H1 (cell line): ENCODE results near the gene TCERG1L. TPM values are rescaled to one million over a fixed set of nuclear protein-coding genes. Genes with fewer than 3 reads are reported as not detected.

ENCODE experiments used
- CTCF ChIA-PET: fragments of 300-600 bp; sonication (Branson Sonifier 250); formaldehyde crosslinking; loops from one replicate; lab custom pipeline; 2021; ENCODE audit not compliant: partially characterized antibody; lab: Charles Lee
- POLR2A ChIA-PET: fragments of 300-600 bp; sonication (Branson Sonifier 250); formaldehyde crosslinking; loops from one replicate; lab custom pipeline; 2021; ENCODE audit warnings: inconsistent platforms; ENCODE audit not compliant: partially characterized antibody; lab: Charles Lee
- DNase-seq, 2 experiments: peaks; one replicate each; pipeline versions ENCODE4 v3.0.0 to v3.0.0-alpha.2; 2010 to 2022; ENCODE audit warnings: low spot score in 2 of 2, low read depth in 1 of 2, mixed read lengths in 1 of 2
- FAIRE-seq: peaks from 2 replicates; lab custom pipeline; 2011; peaks lifted over from hg19 to GRCh38; lab: Jason Lieb, UNC
- H2AFZ ChIP-seq: 2 replicates; pipeline ENCODE4 v1.8.1; 2012; ENCODE audit warnings: low read length, inconsistent platforms
- H2AK5ac ChIP-seq: 2 replicates; pipeline ENCODE4 v1.6.1; 2013; ENCODE audit warnings: low read depth, low read length
- H2BK120ac ChIP-seq: replicated peaks from 2 replicates; pipeline ENCODE3; 2013; ENCODE audit warnings: low read depth, low read length, inconsistent platforms
- H2BK12ac ChIP-seq: 2 replicates; pipeline ENCODE4 v1.6.1; 2013; ENCODE audit warnings: low read depth, low read length
- H2BK15ac ChIP-seq: 2 replicates; pipeline ENCODE4 v1.6.1; 2013; ENCODE audit warnings: low read length
- H2BK20ac ChIP-seq: 2 replicates; pipeline ENCODE4 v1.6.1; 2013; ENCODE audit warnings: low read length
- H2BK5ac ChIP-seq: 2 replicates; pipeline ENCODE4 v1.6.1; 2013; ENCODE audit warnings: low read depth, low read length
- H3K14ac ChIP-seq: 2 replicates; pipeline ENCODE4 v1.6.1; 2013; ENCODE audit warnings: inconsistent platforms; ENCODE audit not compliant: insufficient read length
- H3K18ac ChIP-seq: 2 replicates; pipeline ENCODE4 v1.6.1; 2013; ENCODE audit warnings: low read length; ENCODE audit errors: extremely low read depth
- H3K23ac ChIP-seq: 2 replicates; pipeline ENCODE4 v1.6.1; 2013; ENCODE audit warnings: inconsistent platforms; ENCODE audit not compliant: insufficient read length
- H3K23me2 ChIP-seq: 2 replicates; pipeline ENCODE4 v1.6.1; 2013; ENCODE audit warnings: low read depth, low read length
- H3K27ac ChIP-seq: 2 replicates; pipeline ENCODE4 v1.6.1; 2011; ENCODE audit warnings: low read depth, low read length, inconsistent platforms
- H3K27me3 ChIP-seq, 4 experiments: replicated peaks in 1 of 4; 1 replicate in 1 of 4; 2 replicates in 3 of 4; pipeline versions ENCODE4 v1.6.1 to v1.8.1; 2011 to 2013; ENCODE audit warnings: low read length in 3 of 4, mild to moderate bottlenecking in 3 of 4, inconsistent platforms in 2 of 4, mixed read lengths in 2 of 4, moderate library complexity in 1 of 4; ENCODE audit not compliant: control insufficient read depth in 3 of 4, insufficient read depth in 3 of 4; ENCODE audit errors: extremely low read depth in 1 of 4
- H3K36me3 ChIP-seq, 4 experiments: 2 replicates each; pipeline versions ENCODE4 v1.6.1 to v1.8.1; 2011 to 2013; ENCODE audit warnings: mild to moderate bottlenecking in 4 of 4, low read length in 3 of 4, moderate library complexity in 2 of 4, control low read depth in 1 of 4, inconsistent platforms in 1 of 4; ENCODE audit not compliant: insufficient read depth in 4 of 4, control insufficient read depth in 2 of 4
- H3K4ac ChIP-seq: replicated peaks from 2 replicates; pipeline ENCODE3; 2013; ENCODE audit warnings: low read length, low read depth, mixed read lengths, inconsistent platforms; ENCODE audit not compliant: insufficient read length
- H3K4me1 ChIP-seq, 4 experiments: replicated peaks in 1 of 4; 1 replicate in 1 of 4; 2 replicates in 3 of 4; pipeline versions ENCODE4 v1.6.1 to v1.8.1; 2011 to 2013; ENCODE audit warnings: low read length in 3 of 4, inconsistent platforms in 2 of 4, mixed read lengths in 1 of 4; ENCODE audit not compliant: insufficient read depth in 4 of 4, control insufficient read depth in 3 of 4
- H3K4me2 ChIP-seq, 2 experiments: 2 replicates each; pipeline versions ENCODE4 v1.6.1 to v1.8.1; 2011 to 2013; ENCODE audit warnings: low read depth in 2 of 2, low read length in 2 of 2, control low read depth in 1 of 2, inconsistent platforms in 1 of 2, mild to moderate bottlenecking in 1 of 2; ENCODE audit not compliant: insufficient read depth in 1 of 2
- H3K4me3 ChIP-seq, 4 experiments: fragments of 200-600, 300-600 bp in 1 of 4; sonication (generic), shearing (Covaris generic), sonication (Bioruptor Twin) in 1 of 4; 2 replicates each; pipeline versions ENCODE4 v1.5.1 to v1.8.1; 2011 to 2016; ENCODE audit warnings: low read length in 4 of 4, low read depth in 3 of 4, control low read depth in 2 of 4, inconsistent platforms in 2 of 4, mild to moderate bottlenecking in 2 of 4, mixed read lengths in 1 of 4, moderate library complexity in 1 of 4; ENCODE audit not compliant: insufficient read depth in 2 of 4; ENCODE audit errors: extremely low read depth in 1 of 4
- H3K56ac ChIP-seq: replicated peaks from 2 replicates; pipeline ENCODE3; 2013; ENCODE audit warnings: low read depth, mild to moderate bottlenecking, mixed read lengths, low read length, inconsistent platforms; ENCODE audit not compliant: insufficient read length
- H3K79me1 ChIP-seq: 2 replicates; pipeline ENCODE4 v1.6.1; 2013; ENCODE audit warnings: low read depth, low read length, control low read depth
- H3K79me2 ChIP-seq, 2 experiments: 2 replicates each; pipeline versions ENCODE4 v1.6.1 to v1.8.1; 2012 to 2013; ENCODE audit warnings: low read length in 2 of 2, mild to moderate bottlenecking in 2 of 2, inconsistent platforms in 1 of 2; ENCODE audit not compliant: insufficient read depth in 2 of 2, control insufficient read depth in 1 of 2
- H3K9ac ChIP-seq, 4 experiments: replicated peaks in 1 of 4; 1 replicate in 1 of 4; 2 replicates in 3 of 4; pipeline versions ENCODE4 v1.6.1 to v1.8.1; 2011 to 2013; ENCODE audit warnings: low read depth in 3 of 4, low read length in 3 of 4, control low read depth in 2 of 4, mild to moderate bottlenecking in 2 of 4, moderate library complexity in 2 of 4, inconsistent platforms in 1 of 4; ENCODE audit errors: extremely low read depth in 1 of 4
- H3K9me3 ChIP-seq, 2 experiments: 2 replicates each; pipeline versions ENCODE4 v1.6.1 to v1.8.1; 2012 to 2013; ENCODE audit warnings: mild to moderate bottlenecking in 2 of 2, moderate library complexity in 2 of 2, control low read depth in 1 of 2, inconsistent platforms in 1 of 2, low read depth in 1 of 2, low read length in 1 of 2, mixed read lengths in 1 of 2; ENCODE audit not compliant: insufficient read depth in 2 of 2
- H4K20me1 ChIP-seq, 2 experiments: replicated peaks in 1 of 2; 2 replicates each; pipeline versions ENCODE3 to v1.8.1; 2011 to 2013; ENCODE audit warnings: inconsistent platforms in 2 of 2, low read length in 2 of 2, mild to moderate bottlenecking in 1 of 2; ENCODE audit not compliant: insufficient read depth in 2 of 2, control insufficient read depth in 1 of 2
- H4K5ac ChIP-seq: 2 replicates; pipeline ENCODE4 v1.6.1; 2013; ENCODE audit warnings: low read length, low read depth, mixed read lengths, inconsistent platforms; ENCODE audit not compliant: insufficient read length
- H4K8ac ChIP-seq: 2 replicates; pipeline ENCODE4 v1.8.0; 2013; ENCODE audit warnings: mild to moderate bottlenecking, moderate library complexity, low read length, inconsistent platforms; ENCODE audit not compliant: insufficient read depth; ENCODE audit errors: extremely low read depth
- H4K91ac ChIP-seq: replicated peaks from 2 replicates; pipeline ENCODE3; 2013; ENCODE audit warnings: low read length, mixed read lengths, inconsistent platforms; ENCODE audit not compliant: insufficient read length
- ATF3 ChIP-seq: IDR thresholded peaks from 2 replicates; pipeline ENCODE4 v1.6.1; 2011; ENCODE audit warnings: low read depth, mild to moderate bottlenecking, low read length; ENCODE audit not compliant: insufficient read depth
- BACH1 ChIP-seq: IDR thresholded peaks from 2 replicates; pipeline ENCODE4 v1.6.1; 2012; ENCODE audit warnings: low read length, improper control_type of control experiment
- CREB1 ChIP-seq: IDR thresholded peaks from 2 replicates; pipeline ENCODE4 v1.6.1; 2012; ENCODE audit warnings: inconsistent platforms
- CTCF ChIP-seq, 3 experiments: IDR thresholded peaks; 1 replicate in 2 of 3; 2 replicates in 1 of 3; pipeline versions ENCODE4 v1.5.1 to v1.6.1; 2011; ENCODE audit warnings: low read length in 3 of 3, mild to moderate bottlenecking in 3 of 3, inconsistent platforms in 2 of 3, low read depth in 1 of 3, moderate library complexity in 1 of 3; ENCODE audit not compliant: insufficient read depth in 1 of 3; ENCODE audit errors: control extremely low read depth in 1 of 3
- E2F6 ChIP-seq: IDR thresholded peaks from 2 replicates; pipeline ENCODE4 v1.6.1; 2012; ENCODE audit warnings: inconsistent platforms
- EZH2 ChIP-seq: fragments of 200-600 bp; sonication (generic); IDR thresholded peaks from 2 replicates; pipeline ENCODE4 v1.7.1; 2012; ENCODE audit warnings: low read depth, mild to moderate bottlenecking, moderate library complexity, low read length, inconsistent platforms; ENCODE audit not compliant: severe bottlenecking
- HDAC6 ChIP-seq: IDR thresholded peaks from one replicate; pipeline ENCODE4 v1.7.1; 2012; ENCODE audit warnings: low read depth, mild to moderate bottlenecking, inconsistent platforms, low read length, moderate library complexity
- KDM1A ChIP-seq: fragments of 200-600, 300-600 bp; sonication (generic); IDR thresholded peaks from 2 replicates; pipeline ENCODE4 v1.7.1; 2016; ENCODE audit warnings: mild to moderate bottlenecking, low read length, borderline replicate concordance
- MAFK ChIP-seq: IDR thresholded peaks from 2 replicates; pipeline ENCODE4 v1.6.1; 2012; ENCODE audit warnings: low read depth, mild to moderate bottlenecking, improper control_type of control experiment, low read length
- POLR2AphosphoS5 ChIP-seq: IDR thresholded peaks from 2 replicates; pipeline ENCODE4 v1.6.1; 2011; ENCODE audit warnings: low read depth, low read length
- TBP ChIP-seq: IDR thresholded peaks from 2 replicates; pipeline ENCODE4 v1.6.1; 2011; ENCODE audit warnings: low read depth, low read length, improper control_type of control experiment
- WGBS, 2 experiments: shearing (Covaris generic) in 1 of 2; methylation state at CpG; one replicate each; pipeline versions ENCODE4 v1.1.6 to v1.1.7; 2013 to 2015; ENCODE audit warnings: low lambda C conversion rate in 2 of 2, mixed read lengths in 2 of 2, inconsistent platforms in 1 of 2, low coverage in 1 of 2, missing lambda C conversion rate in 1 of 2; ENCODE audit not compliant: insufficient replicate concordance in 2 of 2, insufficient coverage in 1 of 2, insufficient read length in 1 of 2; ENCODE audit errors: extremely low coverage in 1 of 2, missing lambda C conversion rate in 1 of 2; 5-methylcytosine and 5-hydroxymethylcytosine counted together
- polyA plus RNA-seq, 7 experiments: library from polyadenylated mRNA; depleted of rRNA in 3 of 7; stranded (reverse) in 5 of 7; unstranded in 2 of 7; fragments of >200 nt in 5 of 7; fragments of 200-250 nt in 2 of 7; gene quantifications; 1 replicate in 5 of 7; 2 replicates in 1 of 7; 4 replicates in 1 of 7; pipeline versions ENCODE4 v1.2.1 to v1.2.3, GENCODE V29; 2011 to 2013; ENCODE audit warnings: missing spikeins in 2 of 7, mixed read lengths in 2 of 7
- total RNA-seq: library from RNA; stranded (reverse); fragmentation: NEBNext Ultra II Directional; extraction: Animal tissue kit (Norgen Biotek cat#: 25700); gene quantifications from 2 replicates; pipeline ENCODE4 v1.2.1, GENCODE V29; 2021

Gene TCERG1L
- total and polyA plus RNA-seq, 2 of the 8 experiments (the other 6 are each of a cell fraction or from before 2014, with no cell fraction given): 3.9 to 6.9 TPM

GRCh38 chr10:131130025-131130424 lies 181.5 kb downstream of the TCERG1L start:
- FAIRE-seq: no peak
- TF ChIP-seq MAFK (no peak), HDAC6 (no peak), POLR2AphosphoS5 (no peak), BACH1 (no peak), CREB1 (no peak), ATF3 (no peak), EZH2 (no peak), KDM1A (no peak), E2F6 (no peak), CTCF (IDR thresholded peaks at IDR 0.05; ENCODE audit: control extremely low read depth in 1 of 3, insufficient read depth in 1 of 3, low read depth in 1 of 3, low read length in 3 of 3) (no peak), TBP (no peak)

More at GRCh38 chr10:131130025-131130424, 181.5 kb downstream of the TCERG1L start:
- no peak overlapping the region for H2AK5ac ChIP-seq
- no peak overlapping the region for H4K5ac ChIP-seq
- H2BK5ac ChIP-seq: no peak overlapping the region
- peaks cover 0 to 3% of the 10 kb centered on the region in 2 experiments for H4K20me1 ChIP-seq
- peaks cover 0 to 23% (median 14%) of the 10 kb centered on the region in 4 experiments; a peak in 6 of 7 replicates for H3K4me1 ChIP-seq
- POLR2A ChIA-PET: no interaction called here
- no peak overlapping the region for H3K4me3 ChIP-seq
- H3K36me3 ChIP-seq: peaks cover 0 to 2% (median 0%) of the 10 kb centered on the region in 4 experiments; a peak in 1 of 8 replicates
- H3K9ac ChIP-seq: no peak overlapping the region
- H3K23me2 ChIP-seq: 0 out of 2 replicates have a peak, but pooled peaks cover under 1% of the 10 kb centered on the region
- H3K79me1 ChIP-seq: no peaks in the 10 kb centered on the region
- H4K91ac ChIP-seq: no peak overlapping the region
- no peaks in the 10 kb centered on the region for H3K79me2 ChIP-seq
- H2BK20ac ChIP-seq: no peak overlapping the region
- no peak overlapping the region for H4K8ac ChIP-seq
- no peak overlapping the region for H2BK120ac ChIP-seq
- H2AFZ ChIP-seq: no peak overlapping the region
- WGBS, 2 experiments: 91% methylated on average over 7 of the region's 7 CpGs; no CpG with 5 or more reads in 1 of the 2 experiments
- no peak overlapping the region for H3K27ac ChIP-seq
- H3K23ac ChIP-seq: no peak overlapping the region
- no peak overlapping the region for H3K4me2 ChIP-seq
- no peak overlapping the region for H3K14ac ChIP-seq
- no peaks in the 10 kb centered on the region for H3K27me3 ChIP-seq
- CTCF ChIA-PET: no interaction called here
- no peak for DNase-seq
- no peak overlapping the region for H3K56ac ChIP-seq
- H2BK15ac ChIP-seq: no peak overlapping the region
- H3K18ac ChIP-seq: no peak overlapping the region
- no peak overlapping the region for H3K4ac ChIP-seq
- no peaks in the 10 kb centered on the region for H3K9me3 ChIP-seq
- H2BK12ac ChIP-seq: 0 out of 2 replicates have a peak overlapping the region, but pooled peaks have one; percentile 43
